Fibroblast of the aortic adventitia (primary cell): ENCODE data around the gene PHACTR3. TPM values are rescaled to one million over a fixed set of nuclear protein-coding genes. Genes with fewer than 3 reads are reported as not detected.
"Not testable (repeated sequence)": the region's sequence is repeated elsewhere in the genome, so short reads cannot be mapped to it uniquely, and the experiment has no call there.

Source experiments
- DNase-seq: peaks from one replicate; pipeline ENCODE4 v3.0.0-alpha.2; 2010; ENCODE audit warnings: low read depth
- H3K4me3 ChIP-seq: 2 replicates; pipeline ENCODE4 v1.5.1; 2011; ENCODE audit warnings: low read depth, mild to moderate bottlenecking, control low read depth, low read length, moderate library complexity
- total RNA-seq: library from RNA; depleted of rRNA; stranded (reverse); fragments of >200 nt; gene quantifications from 2 replicates; pipeline ENCODE4 v1.2.3, GENCODE V29; 2012; ENCODE audit warnings: low replicate concordance
- TF ChIP-seq, protein P1 (sequence below): IDR thresholded peaks from 2 replicates; pipeline ENCODE4 v1.5.1; 2011; ENCODE audit warnings: mild to moderate bottlenecking, low read length, control low read depth, inconsistent platforms; ENCODE audit not compliant: insufficient read depth

PHACTR3 gene
- total RNA-seq, 1 donor, result not detected

DNA sequence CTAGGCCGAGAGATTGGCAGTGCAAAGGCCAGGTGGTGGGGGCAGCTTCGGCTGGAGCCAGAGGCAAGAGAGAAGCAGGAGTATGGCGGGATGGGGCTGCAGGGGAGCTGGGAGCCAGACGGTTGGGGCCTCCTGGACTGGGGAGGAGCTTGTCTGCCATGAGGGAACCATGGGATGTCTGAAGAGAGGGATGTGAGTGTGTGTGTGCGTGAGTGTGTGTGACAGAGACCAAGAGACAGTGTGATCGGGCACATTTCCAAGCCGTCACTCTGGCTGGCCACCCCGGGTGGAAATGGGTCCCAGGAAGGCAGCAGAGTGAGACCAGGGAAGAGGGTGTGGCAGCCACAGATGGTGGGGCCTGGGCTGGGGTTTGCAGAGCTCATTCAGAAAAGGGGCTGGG is 13.8 kb downstream of the PHACTR3 start:
- no peak overlapping the region for H3K4me3 ChIP-seq
- TF ChIP-seq, protein P1, sequence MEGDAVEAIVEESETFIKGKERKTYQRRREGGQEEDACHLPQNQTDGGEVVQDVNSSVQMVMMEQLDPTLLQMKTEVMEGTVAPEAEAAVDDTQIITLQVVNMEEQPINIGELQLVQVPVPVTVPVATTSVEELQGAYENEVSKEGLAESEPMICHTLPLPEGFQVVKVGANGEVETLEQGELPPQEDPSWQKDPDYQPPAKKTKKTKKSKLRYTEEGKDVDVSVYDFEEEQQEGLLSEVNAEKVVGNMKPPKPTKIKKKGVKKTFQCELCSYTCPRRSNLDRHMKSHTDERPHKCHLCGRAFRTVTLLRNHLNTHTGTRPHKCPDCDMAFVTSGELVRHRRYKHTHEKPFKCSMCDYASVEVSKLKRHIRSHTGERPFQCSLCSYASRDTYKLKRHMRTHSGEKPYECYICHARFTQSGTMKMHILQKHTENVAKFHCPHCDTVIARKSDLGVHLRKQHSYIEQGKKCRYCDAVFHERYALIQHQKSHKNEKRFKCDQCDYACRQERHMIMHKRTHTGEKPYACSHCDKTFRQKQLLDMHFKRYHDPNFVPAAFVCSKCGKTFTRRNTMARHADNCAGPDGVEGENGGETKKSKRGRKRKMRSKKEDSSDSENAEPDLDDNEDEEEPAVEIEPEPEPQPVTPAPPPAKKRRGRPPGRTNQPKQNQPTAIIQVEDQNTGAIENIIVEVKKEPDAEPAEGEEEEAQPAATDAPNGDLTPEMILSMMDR, result no peak
- no peak for DNase-seq

DNA sequence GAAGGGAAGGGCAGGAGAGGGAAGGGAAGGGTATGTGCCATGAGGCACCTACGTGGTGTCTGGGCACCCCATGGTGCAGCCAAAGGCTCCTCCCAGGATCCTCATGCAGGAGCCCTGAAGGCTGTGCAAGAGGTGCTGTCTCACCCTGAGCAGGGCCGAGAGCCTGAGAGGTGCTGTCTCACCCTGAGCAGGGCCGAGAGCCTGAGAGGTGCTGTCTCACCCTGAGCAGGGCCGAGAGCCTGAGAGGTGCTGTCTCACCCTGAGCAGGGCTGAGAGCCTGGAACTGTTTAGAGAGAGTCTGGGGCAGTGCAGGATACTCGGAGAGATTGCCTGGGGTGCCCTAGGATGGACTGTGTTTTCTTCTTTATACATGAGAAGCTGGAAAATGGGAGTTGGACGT is 14.2 kb downstream of the PHACTR3 start:
- H3K4me3 ChIP-seq, result not testable (repeated sequence)

DNA sequence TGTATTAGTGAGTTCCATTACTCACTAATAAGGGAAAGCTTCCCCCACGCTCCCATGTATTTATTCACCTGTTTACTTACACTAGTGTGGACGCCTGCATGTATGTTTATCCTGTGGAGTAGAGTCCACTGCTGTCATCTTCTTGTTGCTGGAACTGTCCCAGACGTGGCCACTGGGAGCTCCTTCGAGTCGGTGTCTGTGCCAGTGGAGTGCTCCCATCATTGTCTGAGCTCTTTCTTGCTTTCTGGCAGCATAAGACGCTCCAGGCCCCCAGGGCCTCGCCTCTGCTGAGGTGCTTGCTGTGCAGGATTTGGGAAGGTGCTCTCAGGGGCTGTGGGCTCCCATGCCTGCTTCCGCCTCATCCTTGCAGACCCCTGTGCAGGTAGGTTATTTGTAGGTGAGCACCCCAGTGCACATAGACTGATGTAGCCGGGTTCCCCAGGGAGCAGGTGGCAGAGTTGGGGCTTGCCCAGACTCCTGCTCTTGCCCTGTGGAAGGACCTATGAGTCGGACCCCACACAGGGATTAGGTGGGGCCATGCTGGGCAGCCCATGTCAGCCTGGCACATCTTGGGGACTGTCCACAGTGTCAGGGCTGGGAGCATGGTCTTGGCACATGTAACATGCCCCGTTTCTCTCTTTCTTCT is 16.6 kb downstream of the PHACTR3 start:
- DNase-seq, result no peak
- TF ChIP-seq, protein P1, result no peak
- no peak overlapping the region for H3K4me3 ChIP-seq

More for the DNA sequence above, 14.2 kb downstream of the PHACTR3 start:
- not testable (repeated sequence) for DNase-seq

DNA sequence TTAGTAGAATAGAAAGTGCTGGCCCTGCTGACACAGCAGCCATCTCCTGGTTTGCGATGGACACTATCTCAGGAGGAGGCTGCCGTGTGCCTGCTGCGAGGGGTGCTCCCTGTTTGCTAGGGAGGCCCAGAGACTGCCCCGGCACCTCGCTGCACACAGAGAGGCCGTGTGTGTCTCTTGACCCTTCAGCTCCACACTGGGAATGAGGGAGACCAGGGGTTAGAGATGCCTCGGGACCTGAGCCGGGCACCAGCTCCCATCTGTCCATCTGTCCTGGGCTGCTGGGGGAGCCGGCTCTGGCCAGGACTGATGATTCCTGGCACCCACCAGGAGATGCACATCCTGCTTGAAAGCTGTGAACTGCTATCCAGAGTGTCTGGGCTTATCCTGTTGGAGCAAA is 18.2 kb downstream of the PHACTR3 start:
- H3K4me3 ChIP-seq, result no peak overlapping the region
- TF ChIP-seq, protein P1, result no peak
- DNase-seq, result no peak

DNA sequence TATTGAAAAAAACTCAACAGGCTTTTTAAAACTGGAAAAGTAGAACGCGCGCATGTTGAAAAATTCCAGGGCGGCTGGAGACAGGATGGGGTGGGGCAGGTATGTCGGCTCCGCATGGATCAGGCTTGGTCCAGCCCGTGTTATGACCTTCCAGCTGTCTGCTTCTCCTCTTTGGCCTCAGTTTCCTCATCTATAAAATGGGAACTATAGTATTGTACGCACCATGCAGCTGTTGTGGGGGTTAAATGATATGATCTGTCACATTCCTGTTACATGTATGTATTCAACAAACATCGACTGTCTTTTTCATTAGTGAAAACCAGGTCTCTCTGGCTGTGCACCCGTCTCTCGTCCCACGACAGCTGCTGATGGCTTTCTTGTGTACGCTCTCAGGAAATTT is 18.8 kb downstream of the PHACTR3 start:
- no peak for DNase-seq
- TF ChIP-seq, protein P1, result no peak
- H3K4me3 ChIP-seq, result no peak overlapping the region

DNA sequence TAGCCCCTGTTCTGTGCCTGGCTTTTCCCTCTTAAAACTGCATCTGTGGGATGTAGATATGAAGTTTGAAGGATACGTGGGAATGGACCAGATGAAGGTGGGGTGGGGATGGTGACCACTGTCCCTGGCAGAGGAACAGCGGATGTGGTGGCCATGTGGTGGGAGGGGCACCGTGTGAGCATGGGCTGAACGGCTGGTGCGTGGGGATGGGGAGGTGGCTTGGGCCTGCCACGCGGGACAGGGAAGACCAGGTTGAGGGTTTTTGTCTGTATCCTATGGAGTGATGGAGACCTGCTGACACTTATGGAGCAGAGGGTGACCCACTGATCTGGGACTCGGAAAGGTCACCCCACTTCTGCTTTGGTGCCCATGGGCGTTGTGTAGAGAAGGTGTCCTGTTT is 19.2 kb downstream of the PHACTR3 start:
- no peak overlapping the region for H3K4me3 ChIP-seq
- TF ChIP-seq, protein P1, result no peak
- DNase-seq, result no peak

DNA sequence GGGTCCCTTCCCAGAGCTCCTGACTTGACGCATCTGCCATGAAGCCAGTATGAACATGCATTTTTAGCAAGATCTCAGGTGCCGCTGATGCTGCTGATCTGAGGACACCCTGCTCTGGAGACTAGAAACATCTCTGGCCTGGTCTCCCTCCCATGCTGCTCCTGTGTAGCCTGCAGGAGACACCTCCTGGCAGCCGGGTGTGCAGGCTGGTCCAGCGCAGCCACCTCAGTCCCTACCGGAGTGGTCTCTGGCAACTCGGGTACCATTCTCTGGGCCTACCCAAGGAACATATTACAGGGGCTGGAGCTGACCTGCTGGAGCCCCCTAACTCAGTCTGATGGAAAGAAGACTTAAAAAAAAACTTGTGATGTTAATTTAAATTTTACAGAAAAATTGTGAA is 20.1 kb downstream of the PHACTR3 start:
- H3K4me3 ChIP-seq, result no peak overlapping the region
- TF ChIP-seq, protein P1, result no peak
- no peak for DNase-seq
